ENCODE measurements around the gene DNMT1. TPM values are rescaled to one million over a fixed set of nuclear protein-coding genes. Genes with fewer than 3 reads are reported as not detected.
A peak's percentile ranks its signal among the peaks of the same experiment; 100 is the strongest.

DNMT1 gene
- total RNA-seq, 6 donors from 2014 or later: 54.0 to 166 (median 63.9) TPM

DNA sequence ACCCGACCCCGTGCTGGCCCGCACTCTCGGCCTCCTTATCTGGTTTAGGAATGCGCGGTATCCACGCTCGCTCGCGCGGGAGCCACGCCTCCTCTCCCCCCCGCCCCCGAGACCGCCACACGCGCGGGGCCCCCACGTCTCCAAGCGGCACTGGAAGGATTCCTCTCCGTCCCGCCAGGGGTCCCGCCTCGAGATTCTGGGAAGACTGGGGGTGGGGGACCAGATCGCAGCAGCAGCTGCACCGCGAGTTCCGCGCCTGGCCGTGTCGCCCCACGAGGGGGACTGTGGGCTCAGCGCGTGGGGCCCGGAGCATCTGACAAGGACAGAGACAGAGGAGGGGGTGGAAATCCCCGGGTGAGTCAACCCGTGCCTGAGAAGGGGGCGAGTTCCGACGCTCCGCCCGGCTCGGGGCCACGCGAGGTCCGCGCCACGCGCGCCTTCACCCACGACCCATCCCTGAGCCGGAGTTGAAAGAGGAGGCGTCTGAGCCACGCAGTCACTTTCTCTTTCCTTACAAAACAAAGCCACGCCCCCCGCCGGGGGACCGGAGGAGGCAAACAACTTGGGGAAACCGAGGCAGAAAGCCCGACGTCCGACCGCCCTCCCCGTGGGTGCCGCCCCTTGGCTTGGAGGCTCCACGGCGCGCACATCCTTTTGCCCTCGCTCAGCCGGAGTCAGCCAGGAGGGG lies 35.6 kb upstream of the DNMT1 start:
- Histone ChIP-seq H3K36me3 (no peaks in the 10 kb centered on the region), H3K27me3 (no peaks in the 10 kb centered on the region), H3K4me3 (peak overlapping the region; percentile 69 to 99 (median 95)), H3K4me1 (peaks cover 19 to 60% (median 25%) of the 10 kb centered on the region in 4 donors), H3K9me3 (no peaks in the 10 kb centered on the region), H3K27ac (peak overlapping the region; percentile 92 to 95 (median 93))
- DNase-seq (peak; percentile 24 to 89), ATAC-seq (ENCODE audit: low FRiP score in 2 of 2) (peak in 1 of 2 donors; percentile 57)
- TF ChIP-seq CTCF (IDR thresholded peaks at IDR 0.05) (peak in 1 of 6 experiments; percentile 15), EP300 (IDR thresholded peaks at IDR 0.05) (no peak), POLR2A (IDR thresholded peaks at IDR 0.05) (no peak), POLR2AphosphoS5 (IDR thresholded peaks at IDR 0.05) (no peak)
- 0% methylated on average over 4 to 32 of the region's 70 CpGs for WGBS, 2 donors

- TF ChIP-seq CTCF (IDR thresholded peaks at IDR 0.05) (peak; percentile 45 to 66 (median 54)), POLR2AphosphoS5 (IDR thresholded peaks at IDR 0.05) (no peak)
- ATAC-seq (ENCODE audit: low FRiP score in 2 of 2) (no peak), DNase-seq (no peak)
- Histone ChIP-seq H3K4me3 (peak overlapping the region in 1 of 4 donors; percentile 99), H3K36me3 (peaks cover 0 to 9% (median 6%) of the 10 kb centered on the region in 4 donors), H3K4me1 (peaks cover 19 to 53% (median 25%) of the 10 kb centered on the region in 4 donors), H3K27me3 (no peaks in the 10 kb centered on the region), H3K9me3 (no peaks in the 10 kb centered on the region), H3K27ac (peak overlapping the region; percentile 92 to 95 (median 93))
- 39 to 63% methylated on average over 2 of the region's 2 CpGs for WGBS, 2 donors
Observed at GRCh38 chr19:10228920-10229319, 34.2 kb upstream of the DNMT1 start.

- ATAC-seq (ENCODE audit: low FRiP score in 2 of 2): no peak
- TF ChIP-seq CTCF (IDR thresholded peaks at IDR 0.05) (no peak), POLR2A (IDR thresholded peaks at IDR 0.05) (no peak), POLR2AphosphoS5 (IDR thresholded peaks at IDR 0.05) (no peak), EP300 (IDR thresholded peaks at IDR 0.05) (no peak)
- no peaks in the 10 kb centered on the region for H3K27me3 ChIP-seq
- DNase-seq: no peak
- no peaks in the 10 kb centered on the region for H3K9me3 ChIP-seq
- peaks cover 5 to 14% (median 11%) of the 10 kb centered on the region in 4 donors for H3K36me3 ChIP-seq
- peak overlapping the region; percentile 92 to 95 (median 93) for H3K27ac ChIP-seq
- WGBS, 2 donors: 56 to 69% methylated on average over 3 to 5 of the region's 5 CpGs
- peaks cover 19 to 53% (median 25%) of the 10 kb centered on the region in 4 donors for H3K4me1 ChIP-seq
- H3K4me3 ChIP-seq: peak overlapping the region in 1 of 4 donors; percentile 99
Observed at GRCh38 chr19:10228393-10228792, 33.6 kb upstream of the DNMT1 start.

DNA sequence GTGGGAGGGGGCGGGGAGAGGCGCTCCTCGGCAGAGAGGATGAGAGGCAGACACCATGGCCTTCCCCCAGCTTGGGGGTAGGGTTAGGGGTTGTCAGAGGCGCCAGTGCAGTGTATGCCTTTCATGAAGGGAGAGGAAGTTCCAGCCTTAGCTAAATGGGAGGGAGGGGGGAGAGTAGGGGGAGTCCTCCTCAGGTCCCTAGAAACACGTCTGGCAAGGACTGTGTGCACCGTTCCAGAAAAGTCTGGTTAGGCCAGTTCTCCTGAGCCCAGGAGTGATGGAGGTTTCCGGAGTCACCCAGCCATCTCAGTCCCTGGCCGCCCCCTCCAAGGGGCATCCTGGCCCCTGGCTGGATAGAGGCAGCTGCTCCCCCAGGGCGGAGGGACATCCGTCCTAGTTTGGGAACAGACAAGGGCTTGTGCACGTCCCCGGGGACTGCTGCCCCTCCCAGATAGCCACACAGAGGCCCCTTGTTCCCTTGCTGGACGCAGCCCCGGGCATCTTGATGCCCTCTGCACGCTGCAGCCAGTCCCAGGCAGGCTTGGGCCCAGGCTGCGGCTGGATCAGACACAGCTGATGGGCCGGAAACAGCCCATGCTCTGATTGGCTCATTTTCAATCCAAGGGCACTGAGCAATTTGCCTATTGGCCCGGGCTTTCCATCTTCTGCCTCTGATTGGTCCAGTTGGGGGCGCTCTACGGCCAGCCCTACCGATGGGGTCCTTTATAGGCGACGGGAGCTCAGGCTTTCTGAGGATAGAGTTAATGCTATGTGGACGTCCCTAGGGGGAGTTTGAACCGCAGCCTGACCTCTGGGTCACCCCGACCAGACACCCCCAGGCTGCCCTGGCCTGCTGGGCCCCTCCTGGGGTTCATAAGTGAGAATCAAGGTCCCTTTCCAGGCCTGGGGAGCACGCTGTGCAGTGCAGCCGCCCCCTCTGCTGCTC lies 32.5 kb upstream of the DNMT1 start:
- peaks cover 6 to 16% (median 13%) of the 10 kb centered on the region in 4 donors for H3K36me3 ChIP-seq
- H3K27me3 ChIP-seq: no peaks in the 10 kb centered on the region
- peak in 1 of 2 donors; percentile 67 for DNase-seq
- peak overlapping the region; percentile 70 to 95 (median 82) for H3K27ac ChIP-seq
- TF ChIP-seq EP300 (IDR thresholded peaks at IDR 0.05) (peak in 1 of 4 donors; percentile 11), POLR2AphosphoS5 (IDR thresholded peaks at IDR 0.05) (no peak), POLR2A (IDR thresholded peaks at IDR 0.05) (peak in 1 of 4 donors; percentile 13)
- peaks cover 19 to 53% (median 25%) of the 10 kb centered on the region in 4 donors for H3K4me1 ChIP-seq
- WGBS, 2 donors: 65% methylated on average over 28 of the region's 28 CpGs; no CpG with 5 or more reads in 1 of the 2 donors
- H3K9me3 ChIP-seq: no peaks in the 10 kb centered on the region
- peak in 1 of 2 donors; percentile 8 for ATAC-seq (ENCODE audit: low FRiP score in 2 of 2)
- peak overlapping the region in 1 of 4 donors; percentile 23 for H3K4me3 ChIP-seq

Measured in upper lobe of left lung (tissue), 6 donors.